GM12872 (cell line): ENCODE data around the gene SYTL2.
A peak's percentile ranks its signal among the peaks of the same experiment; 100 is the strongest.

ENCODE experiments used
- TF ChIP-seq, protein P1 (sequence below): IDR thresholded peaks from 3 replicates; pipeline ENCODE4 v1.5.1; 2011; ENCODE audit warnings: low read depth, mild to moderate bottlenecking, low read length, moderate library complexity; ENCODE audit not compliant: insufficient read depth

The SYTL2 gene

GRCh38 chr11:85665733-85666132, 145.2 kb downstream of the SYTL2 start:
- TF ChIP-seq, protein P1, sequence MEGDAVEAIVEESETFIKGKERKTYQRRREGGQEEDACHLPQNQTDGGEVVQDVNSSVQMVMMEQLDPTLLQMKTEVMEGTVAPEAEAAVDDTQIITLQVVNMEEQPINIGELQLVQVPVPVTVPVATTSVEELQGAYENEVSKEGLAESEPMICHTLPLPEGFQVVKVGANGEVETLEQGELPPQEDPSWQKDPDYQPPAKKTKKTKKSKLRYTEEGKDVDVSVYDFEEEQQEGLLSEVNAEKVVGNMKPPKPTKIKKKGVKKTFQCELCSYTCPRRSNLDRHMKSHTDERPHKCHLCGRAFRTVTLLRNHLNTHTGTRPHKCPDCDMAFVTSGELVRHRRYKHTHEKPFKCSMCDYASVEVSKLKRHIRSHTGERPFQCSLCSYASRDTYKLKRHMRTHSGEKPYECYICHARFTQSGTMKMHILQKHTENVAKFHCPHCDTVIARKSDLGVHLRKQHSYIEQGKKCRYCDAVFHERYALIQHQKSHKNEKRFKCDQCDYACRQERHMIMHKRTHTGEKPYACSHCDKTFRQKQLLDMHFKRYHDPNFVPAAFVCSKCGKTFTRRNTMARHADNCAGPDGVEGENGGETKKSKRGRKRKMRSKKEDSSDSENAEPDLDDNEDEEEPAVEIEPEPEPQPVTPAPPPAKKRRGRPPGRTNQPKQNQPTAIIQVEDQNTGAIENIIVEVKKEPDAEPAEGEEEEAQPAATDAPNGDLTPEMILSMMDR = no peak

DNA sequence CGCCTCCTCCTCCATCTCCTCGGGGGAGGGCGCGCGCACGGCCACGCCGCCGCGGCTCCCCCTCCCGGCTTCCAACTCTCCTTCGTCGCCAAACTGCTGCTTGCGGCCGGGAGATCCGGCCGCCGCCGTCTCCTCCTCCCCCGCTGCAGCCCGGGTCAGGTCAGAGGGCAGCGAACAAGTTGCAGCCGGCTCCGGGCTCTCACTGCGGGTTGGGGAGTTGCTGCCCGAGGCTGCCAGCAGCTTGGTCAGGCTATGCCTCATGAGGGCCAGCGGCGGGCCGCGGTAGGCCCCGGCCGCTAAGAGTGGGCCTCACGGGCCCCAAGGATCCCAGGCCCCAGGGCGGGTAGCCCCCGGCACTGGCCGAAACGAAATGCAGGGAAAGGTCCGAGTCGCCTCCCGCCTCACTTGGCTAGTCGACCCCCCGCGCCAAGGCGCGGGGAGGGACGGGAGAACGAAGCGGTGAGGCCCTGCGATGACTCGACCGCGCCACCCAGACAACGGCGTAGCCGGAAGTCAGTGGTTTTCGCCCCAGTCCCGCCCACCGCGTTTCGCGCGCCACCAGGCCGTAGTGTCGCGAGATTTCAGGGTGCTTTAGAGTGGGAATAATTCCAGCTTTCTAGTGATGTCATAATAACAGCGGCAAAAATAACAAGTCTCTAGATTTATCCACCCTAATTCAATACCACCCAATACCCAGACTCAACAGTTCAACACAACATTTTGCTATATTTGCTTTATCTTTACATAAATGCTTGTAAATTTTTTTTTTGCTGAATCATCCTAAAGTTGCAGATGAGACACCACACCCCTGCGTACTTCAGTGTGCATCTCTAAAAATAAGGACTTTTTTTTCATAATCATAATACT, 146.1 kb downstream of the SYTL2 start, which contains the start of gene CREBZF:
TSS of gene CREBZF (minus strand) at position 515 of the 867 bp plus-strand sequence. CDS start at position 261, 254 bp downstream.
- TF ChIP-seq, protein P1 = no peak

- TF ChIP-seq, protein P1 = peak; percentile 71
These were observed 147.0 kb downstream of the SYTL2 start for GRCh38 chr11:85663753-85664614.

DNA sequence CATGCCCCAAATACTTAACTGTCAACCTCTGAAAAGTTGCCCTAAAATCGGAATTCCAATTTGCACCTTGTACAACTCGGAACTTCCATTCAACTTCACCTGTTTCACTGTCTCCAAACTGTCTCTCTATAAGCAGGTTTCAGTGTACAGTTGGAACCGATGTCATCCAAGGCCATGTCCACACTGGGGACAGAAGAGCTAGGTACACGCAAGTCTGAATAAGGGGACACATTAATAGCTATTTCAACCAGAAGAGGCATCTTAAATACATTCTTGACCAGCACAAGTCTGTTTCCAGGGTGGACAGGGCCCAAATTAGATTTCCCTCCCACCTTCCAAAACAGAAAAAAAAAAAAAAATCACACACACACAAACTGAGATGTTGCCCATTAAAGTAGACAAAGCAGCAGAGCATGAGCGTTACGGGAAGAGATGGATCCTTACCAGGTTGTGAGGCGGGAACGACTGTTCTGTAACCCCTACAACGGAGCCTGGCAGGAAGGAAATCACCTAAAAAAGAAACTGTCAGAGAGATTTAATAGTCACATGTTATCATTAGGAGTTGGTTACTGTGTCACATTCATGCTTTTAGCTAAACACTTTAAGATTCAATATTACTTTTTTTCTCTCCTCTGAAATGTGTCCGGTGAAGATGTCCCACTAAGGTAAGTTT, 147.7 kb downstream of the SYTL2 start:
- TF ChIP-seq, protein P1 = no peak

- TF ChIP-seq, protein P1 = no peak
These were observed 148.8 kb downstream of the SYTL2 start for GRCh38 chr11:85661972-85662664.

DNA sequence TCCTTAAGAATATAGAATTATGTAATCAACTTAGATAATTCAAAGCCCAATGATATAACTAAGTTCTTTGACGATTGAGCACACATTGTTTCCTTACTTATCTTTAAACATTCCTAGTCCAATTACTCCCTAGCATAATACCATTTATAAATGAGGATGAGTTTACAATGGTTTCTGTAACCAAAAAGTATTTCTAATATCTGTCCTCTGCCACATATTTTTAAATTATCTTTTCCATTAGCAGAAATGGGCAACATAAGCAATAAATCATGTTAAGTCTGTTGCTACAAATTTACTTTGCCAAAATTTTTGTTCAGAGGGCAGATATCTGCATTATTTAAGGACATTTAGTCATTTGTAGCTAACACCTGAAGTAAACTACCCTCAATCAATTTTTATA, 152.8 kb downstream of the SYTL2 start:
- TF ChIP-seq, protein P1 = no peak
